Astrocyte (in vitro differentiated cells and primary cell): Measurements from ENCODE around the gene SAA2. TPM values are rescaled to one million over a fixed set of nuclear protein-coding genes. Genes with fewer than 3 reads are reported as not detected.

Experiments used
- DNase-seq: peaks from one replicate; pipeline ENCODE4 v3.0.0-alpha.2; 2010; ENCODE audit warnings: low read depth
- FAIRE-seq: peaks from 2 replicates; lab custom pipeline; 2011; peaks lifted over from hg19 to GRCh38; lab: Jason Lieb, UNC
- H2AFZ ChIP-seq: 2 replicates; pipeline ENCODE4 v1.6.0; 2012; ENCODE audit warnings: low read depth, low read length, inconsistent platforms
- H3K27ac ChIP-seq: 2 replicates; pipeline ENCODE4 v1.5.1; 2011; ENCODE audit warnings: low read depth, low read length, inconsistent platforms
- H3K27me3 ChIP-seq: 2 replicates; pipeline ENCODE4 v1.6.0; 2011; ENCODE audit warnings: low read length, inconsistent platforms; ENCODE audit not compliant: insufficient read depth
- H3K36me3 ChIP-seq: 2 replicates; pipeline ENCODE4 v1.5.1; 2011; ENCODE audit warnings: low read length, inconsistent platforms; ENCODE audit not compliant: insufficient read depth
- H3K4me1 ChIP-seq: 2 replicates; pipeline ENCODE4 v1.5.1; 2011; ENCODE audit warnings: low read length, inconsistent platforms; ENCODE audit not compliant: insufficient read depth
- H3K4me2 ChIP-seq: 2 replicates; pipeline ENCODE4 v1.6.0; 2012; ENCODE audit warnings: low read length, inconsistent platforms
- H3K4me3 ChIP-seq: 2 replicates; pipeline ENCODE4 v1.5.1; 2011; ENCODE audit warnings: low read depth, mild to moderate bottlenecking, low read length, inconsistent platforms; ENCODE audit not compliant: insufficient read depth
- H3K79me2 ChIP-seq: 2 replicates; pipeline ENCODE4 v1.6.0; 2012; ENCODE audit warnings: mild to moderate bottlenecking, low read length, inconsistent platforms; ENCODE audit not compliant: insufficient read depth
- H3K9ac ChIP-seq: 2 replicates; pipeline ENCODE4 v1.6.0; 2012; ENCODE audit warnings: mild to moderate bottlenecking, low read length, inconsistent platforms
- H3K9me3 ChIP-seq: 2 replicates; pipeline ENCODE4 v1.5.1; 2012; ENCODE audit warnings: low read depth, mild to moderate bottlenecking, low read length, inconsistent platforms; ENCODE audit not compliant: insufficient read depth
- H4K20me1 ChIP-seq: 2 replicates; pipeline ENCODE4 v1.6.0; 2012; ENCODE audit warnings: low read length, inconsistent platforms; ENCODE audit not compliant: insufficient read depth
- H3K27ac Mint-ChIP-seq: one replicate; pipeline ENCODE4 v1.8.0; 2021; ENCODE audit warnings: mild to moderate bottlenecking, mixed read lengths; ENCODE audit not compliant: unreplicated experiment
- H3K27me3 Mint-ChIP-seq: one replicate; pipeline ENCODE4 v1.8.0; 2021; ENCODE audit warnings: low read depth, mixed read lengths; ENCODE audit not compliant: unreplicated experiment
- H3K36me3 Mint-ChIP-seq: one replicate; pipeline ENCODE4 v1.8.0; 2021; ENCODE audit warnings: low read depth, mixed read lengths; ENCODE audit not compliant: unreplicated experiment
- H3K4me1 Mint-ChIP-seq: one replicate; pipeline ENCODE4 v1.8.0; 2021; ENCODE audit warnings: low read depth, mixed read lengths; ENCODE audit not compliant: unreplicated experiment
- H3K4me3 Mint-ChIP-seq: one replicate; pipeline ENCODE4 v1.8.0; 2021; ENCODE audit warnings: mild to moderate bottlenecking, moderate library complexity, mixed read lengths; ENCODE audit not compliant: unreplicated experiment
- H3K9me3 Mint-ChIP-seq: one replicate; pipeline ENCODE4 v1.8.0; 2021; ENCODE audit warnings: mild to moderate bottlenecking, mixed read lengths; ENCODE audit not compliant: unreplicated experiment
- EZH2 ChIP-seq: IDR thresholded peaks from 2 replicates; pipeline ENCODE4 v1.6.1; 2012; ENCODE audit warnings: mild to moderate bottlenecking, low read length, inconsistent platforms; ENCODE audit not compliant: insufficient read depth
- total RNA-seq: library from RNA; stranded (reverse); gene quantifications from 2 replicates; pipeline ENCODE4 v1.2.1, GENCODE V29; 2021
- TF ChIP-seq, protein P1 (sequence below): IDR thresholded peaks from 2 replicates; pipeline ENCODE4 v1.5.1; 2011; ENCODE audit warnings: low read depth, mild to moderate bottlenecking, inconsistent platforms, low read length, moderate library complexity; ENCODE audit not compliant: insufficient read depth

Gene SAA2
- total RNA-seq, 1 donor from 2014 or later: not detected

DNA sequence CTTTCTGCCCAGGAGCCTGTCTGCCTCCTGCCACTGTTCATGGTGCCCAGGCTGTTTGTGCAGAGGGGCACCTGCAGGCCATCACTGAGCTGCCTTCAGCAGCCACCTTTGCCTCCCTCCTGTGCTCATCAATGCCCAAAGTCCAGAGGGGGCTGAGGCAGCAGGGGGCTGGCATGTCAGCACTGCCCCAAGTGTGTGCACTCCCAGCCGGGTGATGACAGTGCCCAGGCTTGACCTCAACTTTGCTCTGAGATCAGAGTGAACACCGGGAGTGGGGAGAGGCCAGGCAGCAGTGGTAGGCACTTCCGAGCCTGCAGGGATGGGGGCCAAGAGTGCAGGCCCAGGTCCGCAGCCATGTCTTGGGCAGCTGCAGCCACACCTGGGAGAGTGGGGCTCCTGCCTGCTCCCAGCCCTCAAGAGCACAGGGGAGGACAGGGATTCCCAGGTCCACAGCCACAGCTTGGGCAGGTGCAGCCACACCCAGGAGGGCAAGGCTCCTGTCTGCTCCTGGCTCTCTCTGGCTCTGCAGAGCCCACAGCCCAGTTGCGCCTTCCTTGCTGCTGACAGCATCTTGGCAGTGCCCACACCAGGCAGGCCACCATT is 27.1 kb downstream of the SAA2 start:
- Mint-ChIP-seq H3K4me3 (no peak overlapping the region), H3K4me1 (no peaks in the 10 kb centered on the region), H3K9me3 (peaks cover 4% of the 10 kb centered on the region), H3K27ac (no peak overlapping the region), H3K36me3 (peaks cover 1% of the 10 kb centered on the region), H3K27me3 (peaks cover 4% of the 10 kb centered on the region)
- H3K4me1 ChIP-seq: no peaks in the 10 kb centered on the region
- H3K4me2 ChIP-seq: no peak overlapping the region
- no peaks in the 10 kb centered on the region for H3K36me3 ChIP-seq
- H4K20me1 ChIP-seq: no peaks in the 10 kb centered on the region
- H3K9me3 ChIP-seq: no peaks in the 10 kb centered on the region
- no peak overlapping the region for H3K9ac ChIP-seq
- DNase-seq (no peak), FAIRE-seq (no peak)
- no peak overlapping the region for H3K27ac ChIP-seq
- H3K4me3 ChIP-seq: no peak overlapping the region
- H3K79me2 ChIP-seq: no peaks in the 10 kb centered on the region
- TF ChIP-seq, protein P1, sequence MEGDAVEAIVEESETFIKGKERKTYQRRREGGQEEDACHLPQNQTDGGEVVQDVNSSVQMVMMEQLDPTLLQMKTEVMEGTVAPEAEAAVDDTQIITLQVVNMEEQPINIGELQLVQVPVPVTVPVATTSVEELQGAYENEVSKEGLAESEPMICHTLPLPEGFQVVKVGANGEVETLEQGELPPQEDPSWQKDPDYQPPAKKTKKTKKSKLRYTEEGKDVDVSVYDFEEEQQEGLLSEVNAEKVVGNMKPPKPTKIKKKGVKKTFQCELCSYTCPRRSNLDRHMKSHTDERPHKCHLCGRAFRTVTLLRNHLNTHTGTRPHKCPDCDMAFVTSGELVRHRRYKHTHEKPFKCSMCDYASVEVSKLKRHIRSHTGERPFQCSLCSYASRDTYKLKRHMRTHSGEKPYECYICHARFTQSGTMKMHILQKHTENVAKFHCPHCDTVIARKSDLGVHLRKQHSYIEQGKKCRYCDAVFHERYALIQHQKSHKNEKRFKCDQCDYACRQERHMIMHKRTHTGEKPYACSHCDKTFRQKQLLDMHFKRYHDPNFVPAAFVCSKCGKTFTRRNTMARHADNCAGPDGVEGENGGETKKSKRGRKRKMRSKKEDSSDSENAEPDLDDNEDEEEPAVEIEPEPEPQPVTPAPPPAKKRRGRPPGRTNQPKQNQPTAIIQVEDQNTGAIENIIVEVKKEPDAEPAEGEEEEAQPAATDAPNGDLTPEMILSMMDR: no peak
- no peak for TF ChIP-seq EZH2
- H3K27me3 ChIP-seq: no peaks in the 10 kb centered on the region
- H2AFZ ChIP-seq: no peak overlapping the region

DNA sequence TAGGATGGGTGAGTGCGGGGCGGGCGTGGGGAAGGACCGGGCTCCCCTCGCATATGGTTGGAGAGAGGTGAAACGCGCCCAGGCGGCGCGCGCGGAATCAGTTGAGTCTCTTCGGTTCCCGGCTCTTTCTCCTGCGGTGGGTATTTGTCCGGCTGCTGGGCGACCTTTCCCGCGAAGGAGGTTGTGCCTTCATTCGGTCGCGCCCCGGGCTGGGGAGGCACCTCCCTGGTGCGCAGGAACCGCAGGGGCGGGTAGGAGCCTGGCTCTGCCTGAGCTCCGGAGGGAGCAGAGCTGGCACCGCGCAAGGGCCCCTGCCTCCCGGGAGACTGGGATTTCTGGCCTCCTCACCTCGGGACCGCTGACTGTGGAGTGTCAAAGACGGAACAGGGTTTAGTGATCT is 39.4 kb downstream of the SAA2 start:
- H3K79me2 ChIP-seq: no peaks in the 10 kb centered on the region
- H4K20me1 ChIP-seq: no peaks in the 10 kb centered on the region
- Mint-ChIP-seq H3K9me3 (no peaks in the 10 kb centered on the region), H3K4me3 (no peak overlapping the region), H3K27me3 (peaks cover 9% of the 10 kb centered on the region), H3K27ac (no peak overlapping the region), H3K4me1 (no peaks in the 10 kb centered on the region), H3K36me3 (no peaks in the 10 kb centered on the region)
- H3K9ac ChIP-seq: no peak overlapping the region
- no peaks in the 10 kb centered on the region for H3K9me3 ChIP-seq
- H2AFZ ChIP-seq: no peak overlapping the region
- H3K27me3 ChIP-seq: peaks cover 2% of the 10 kb centered on the region
- FAIRE-seq: no peak
- no peaks in the 10 kb centered on the region for H3K4me1 ChIP-seq
- H3K36me3 ChIP-seq: no peaks in the 10 kb centered on the region
- no peak for TF ChIP-seq EZH2
- TF ChIP-seq, protein P1: no peak
- no peak for DNase-seq
- no peak overlapping the region for H3K4me2 ChIP-seq
- no peak overlapping the region for H3K27ac ChIP-seq
- H3K4me3 ChIP-seq: no peak overlapping the region

DNA sequence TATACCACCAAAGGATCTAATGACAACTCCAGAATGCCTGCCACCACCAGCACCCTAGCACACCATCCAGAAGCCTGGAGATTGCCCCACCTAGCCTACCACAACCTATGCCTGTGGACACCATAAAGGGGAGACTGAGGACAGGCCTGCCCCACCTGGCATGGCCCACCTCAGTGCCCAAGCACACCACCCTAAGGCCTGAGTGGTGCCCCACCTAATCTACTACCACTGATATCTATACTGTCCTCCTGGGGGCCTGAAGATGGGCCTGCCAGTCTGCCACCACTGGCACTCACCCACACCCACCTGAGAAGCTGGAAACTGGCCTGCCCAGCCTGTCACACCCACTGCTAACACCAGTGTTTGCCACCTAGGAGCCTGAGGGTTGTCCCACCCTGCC is 43.7 kb downstream of the SAA2 start:
- Histone ChIP-seq H3K27ac (no peak overlapping the region), H3K36me3 (no peaks in the 10 kb centered on the region), H3K4me2 (no peak overlapping the region), H3K9me3 (no peaks in the 10 kb centered on the region), H3K9ac (no peak overlapping the region), H3K4me1 (no peaks in the 10 kb centered on the region), H4K20me1 (no peaks in the 10 kb centered on the region), H3K79me2 (no peaks in the 10 kb centered on the region), H3K4me3 (no peak overlapping the region), H2AFZ (no peak overlapping the region), H3K27me3 (peaks cover 2% of the 10 kb centered on the region)
- DNase-seq: no peak
- TF ChIP-seq, protein P1: no peak
- no peak for TF ChIP-seq EZH2
- no peak for FAIRE-seq
- Mint-ChIP-seq H3K36me3 (no peaks in the 10 kb centered on the region), H3K9me3 (peaks cover 13% of the 10 kb centered on the region), H3K4me1 (no peaks in the 10 kb centered on the region), H3K27ac (no peak overlapping the region), H3K4me3 (no peak overlapping the region), H3K27me3 (peaks cover 11% of the 10 kb centered on the region)
